HL-60 (cell line): Measurements from ENCODE around the gene HCK.

Source experiments
- DNase-seq, 2 experiments: peaks; one replicate each; pipeline ENCODE4 v3.0.0-alpha.2; 2010 to 2020; ENCODE audit warnings: low read depth in 1 of 2, low spot score in 1 of 2
- H3K27ac ChIP-seq: fragments of 250-450 bp; sonication (Bioruptor Pico); replicated peaks from 2 replicates; pipeline ENCODE4 v1.5.1; 2020; ENCODE audit warnings: mild to moderate bottlenecking, moderate library complexity
- H3K27me3 ChIP-seq: fragments of 250-450 bp; sonication (Bioruptor Pico); 2 replicates; pipeline ENCODE4 v1.5.1; 2021; ENCODE audit warnings: mild to moderate bottlenecking, moderate library complexity; ENCODE audit not compliant: insufficient read depth, poor library complexity, severe bottlenecking
- H3K4me3 ChIP-seq: replicated peaks from 2 replicates; pipeline ENCODE4 v1.5.1; 2011; ENCODE audit warnings: mild to moderate bottlenecking, control low read depth, low read length; ENCODE audit not compliant: insufficient read depth
- GABPA ChIP-seq: IDR thresholded peaks from 2 replicates; pipeline ENCODE4 v1.6.1; 2012; ENCODE audit warnings: low read depth
- POLR2AphosphoS5 ChIP-seq: IDR thresholded peaks from 2 replicates; pipeline ENCODE4 v1.6.1; 2012; ENCODE audit warnings: low read depth
- SPI1 ChIP-seq: IDR thresholded peaks from 2 replicates; pipeline ENCODE4 v1.6.1; 2012; ENCODE audit warnings: low read depth, mild to moderate bottlenecking, borderline replicate concordance
- TF ChIP-seq, protein P1 (sequence below): IDR thresholded peaks from 2 replicates; pipeline ENCODE4 v1.6.1; 2012; ENCODE audit warnings: low read depth; ENCODE audit not compliant: insufficient replicate concordance
- TF ChIP-seq, protein P2 (sequence below): IDR thresholded peaks from one replicate; pipeline ENCODE4 v1.5.1; 2011; ENCODE audit warnings: low read length, control low read depth, inconsistent platforms; ENCODE audit not compliant: insufficient read depth

The HCK gene

GRCh38 chr20:32068174-32068573 lies 16.1 kb downstream of the HCK start:
- Histone ChIP-seq H3K4me3 (no peak overlapping the region), H3K27ac (peak overlapping the region; percentile 41), H3K27me3 (no peaks in the 10 kb centered on the region)
- TF ChIP-seq POLR2AphosphoS5 (no peak), GABPA (no peak), SPI1 (no peak)
- TF ChIP-seq, protein P1, sequence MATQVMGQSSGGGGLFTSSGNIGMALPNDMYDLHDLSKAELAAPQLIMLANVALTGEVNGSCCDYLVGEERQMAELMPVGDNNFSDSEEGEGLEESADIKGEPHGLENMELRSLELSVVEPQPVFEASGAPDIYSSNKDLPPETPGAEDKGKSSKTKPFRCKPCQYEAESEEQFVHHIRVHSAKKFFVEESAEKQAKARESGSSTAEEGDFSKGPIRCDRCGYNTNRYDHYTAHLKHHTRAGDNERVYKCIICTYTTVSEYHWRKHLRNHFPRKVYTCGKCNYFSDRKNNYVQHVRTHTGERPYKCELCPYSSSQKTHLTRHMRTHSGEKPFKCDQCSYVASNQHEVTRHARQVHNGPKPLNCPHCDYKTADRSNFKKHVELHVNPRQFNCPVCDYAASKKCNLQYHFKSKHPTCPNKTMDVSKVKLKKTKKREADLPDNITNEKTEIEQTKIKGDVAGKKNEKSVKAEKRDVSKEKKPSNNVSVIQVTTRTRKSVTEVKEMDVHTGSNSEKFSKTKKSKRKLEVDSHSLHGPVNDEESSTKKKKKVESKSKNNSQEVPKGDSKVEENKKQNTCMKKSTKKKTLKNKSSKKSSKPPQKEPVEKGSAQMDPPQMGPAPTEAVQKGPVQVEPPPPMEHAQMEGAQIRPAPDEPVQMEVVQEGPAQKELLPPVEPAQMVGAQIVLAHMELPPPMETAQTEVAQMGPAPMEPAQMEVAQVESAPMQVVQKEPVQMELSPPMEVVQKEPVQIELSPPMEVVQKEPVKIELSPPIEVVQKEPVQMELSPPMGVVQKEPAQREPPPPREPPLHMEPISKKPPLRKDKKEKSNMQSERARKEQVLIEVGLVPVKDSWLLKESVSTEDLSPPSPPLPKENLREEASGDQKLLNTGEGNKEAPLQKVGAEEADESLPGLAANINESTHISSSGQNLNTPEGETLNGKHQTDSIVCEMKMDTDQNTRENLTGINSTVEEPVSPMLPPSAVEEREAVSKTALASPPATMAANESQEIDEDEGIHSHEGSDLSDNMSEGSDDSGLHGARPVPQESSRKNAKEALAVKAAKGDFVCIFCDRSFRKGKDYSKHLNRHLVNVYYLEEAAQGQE: no peak
- TF ChIP-seq, protein P2, sequence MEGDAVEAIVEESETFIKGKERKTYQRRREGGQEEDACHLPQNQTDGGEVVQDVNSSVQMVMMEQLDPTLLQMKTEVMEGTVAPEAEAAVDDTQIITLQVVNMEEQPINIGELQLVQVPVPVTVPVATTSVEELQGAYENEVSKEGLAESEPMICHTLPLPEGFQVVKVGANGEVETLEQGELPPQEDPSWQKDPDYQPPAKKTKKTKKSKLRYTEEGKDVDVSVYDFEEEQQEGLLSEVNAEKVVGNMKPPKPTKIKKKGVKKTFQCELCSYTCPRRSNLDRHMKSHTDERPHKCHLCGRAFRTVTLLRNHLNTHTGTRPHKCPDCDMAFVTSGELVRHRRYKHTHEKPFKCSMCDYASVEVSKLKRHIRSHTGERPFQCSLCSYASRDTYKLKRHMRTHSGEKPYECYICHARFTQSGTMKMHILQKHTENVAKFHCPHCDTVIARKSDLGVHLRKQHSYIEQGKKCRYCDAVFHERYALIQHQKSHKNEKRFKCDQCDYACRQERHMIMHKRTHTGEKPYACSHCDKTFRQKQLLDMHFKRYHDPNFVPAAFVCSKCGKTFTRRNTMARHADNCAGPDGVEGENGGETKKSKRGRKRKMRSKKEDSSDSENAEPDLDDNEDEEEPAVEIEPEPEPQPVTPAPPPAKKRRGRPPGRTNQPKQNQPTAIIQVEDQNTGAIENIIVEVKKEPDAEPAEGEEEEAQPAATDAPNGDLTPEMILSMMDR: no peak
- DNase-seq: no peak

- TF ChIP-seq, protein P1: no peak
- TF ChIP-seq, protein P2: no peak
- TF ChIP-seq GABPA: no peak
- TF ChIP-seq POLR2AphosphoS5: no peak
- peak; percentile 45; the same call in 1 of the 2 replicates for TF ChIP-seq SPI1
- no peaks in the 10 kb centered on the region for H3K27me3 ChIP-seq
- H3K27ac ChIP-seq: peak overlapping the region; percentile 60
- DNase-seq: no peak
- no peak overlapping the region for H3K4me3 ChIP-seq
Measured at GRCh38 chr20:32069711-32070110, 17.7 kb downstream of the HCK start.

DNA sequence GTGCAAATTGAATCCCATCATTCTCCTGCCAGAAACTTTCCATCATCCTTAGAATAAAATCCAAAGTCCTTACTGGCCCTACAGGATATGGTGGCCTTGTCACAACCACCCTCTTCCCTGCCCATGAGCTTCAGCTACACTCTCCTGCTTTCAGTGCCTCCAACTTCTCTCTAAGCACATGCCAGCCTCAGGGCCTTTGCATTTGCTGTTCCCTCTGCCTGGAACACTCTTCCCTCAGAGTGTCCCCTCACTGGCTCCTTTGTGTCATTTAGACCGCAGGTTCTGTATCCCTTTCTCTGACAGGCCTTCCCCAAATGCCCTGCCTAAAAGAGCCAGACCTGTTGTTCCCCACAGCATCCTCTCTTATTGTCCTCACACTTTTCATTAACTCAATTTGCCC lies 18.2 kb downstream of the HCK start:
- no peak for DNase-seq
- TF ChIP-seq, protein P1: no peak
- TF ChIP-seq GABPA: no peak
- TF ChIP-seq, protein P2: no peak
- no peak for TF ChIP-seq POLR2AphosphoS5
- TF ChIP-seq SPI1: no peak
- no peak overlapping the region for H3K4me3 ChIP-seq
- no peaks in the 10 kb centered on the region for H3K27me3 ChIP-seq
- peak overlapping the region; percentile 60 for H3K27ac ChIP-seq
